Inflammatory macrophage treated with lipopolysaccharide for 1 hour (primary cell): ENCODE data around the gene ZFP62.
A peak's percentile ranks its signal among the peaks of the same experiment; 100 is the strongest.
"Not testable (repeated sequence)": the region's sequence is repeated elsewhere in the genome, so short reads cannot be mapped to it uniquely, and the experiment has no call there.

Source experiments
- DNase-seq, 2 donors: peaks; one replicate each; pipeline ENCODE4 v3.0.0-alpha.2; 2020 to 2022

Gene ZFP62

GRCh38 chr5:180828756-180829531 lies 32.1 kb downstream of the ZFP62 start:
- peak; percentile 56 to 79 for DNase-seq

- DNase-seq = not testable (repeated sequence)
Observed at GRCh38 chr5:180827374-180827773, 33.7 kb downstream of the ZFP62 start.

GRCh38 chr5:180825768-180826525 lies 35.1 kb downstream of the ZFP62 start:
- peak; percentile 40 to 60 for DNase-seq

DNA sequence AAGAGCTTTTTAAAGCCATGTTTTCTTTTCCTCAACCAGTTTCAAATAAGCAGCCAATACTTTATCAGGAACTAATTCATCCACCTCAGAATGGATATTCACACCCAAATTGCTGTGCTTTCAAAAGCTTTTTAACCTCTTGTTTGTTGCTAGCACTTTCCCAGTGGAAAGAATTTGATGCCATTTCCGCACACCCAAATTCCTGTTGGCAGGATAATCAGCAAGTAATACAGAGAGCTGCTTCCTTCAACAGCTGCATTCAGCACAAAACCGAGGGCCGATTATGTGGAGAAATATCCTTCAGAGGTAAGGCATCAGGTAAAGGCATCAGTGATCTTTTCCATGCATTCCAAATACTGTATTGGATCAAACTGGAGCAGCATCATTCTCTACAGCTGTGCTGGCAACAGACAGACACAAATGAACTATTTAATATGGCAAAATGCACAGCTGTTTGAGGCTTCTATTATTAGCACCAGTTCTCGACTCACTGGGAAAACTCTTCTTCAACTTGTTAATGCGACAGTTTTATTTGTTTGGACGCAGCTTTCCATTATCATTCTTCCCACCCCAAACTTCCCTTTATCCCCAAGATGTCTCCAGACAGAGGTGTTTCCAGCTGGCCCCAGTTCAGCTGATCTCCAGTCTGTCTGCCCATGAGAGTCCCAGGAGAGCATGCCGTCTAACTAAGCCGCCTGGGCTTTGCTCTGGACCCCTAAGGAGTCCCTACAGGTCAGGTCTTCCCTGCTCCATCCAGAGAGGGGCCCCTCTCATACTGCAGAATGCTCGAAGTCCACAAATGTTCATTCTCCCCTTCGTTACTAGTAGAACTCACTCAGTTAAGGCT lies 36.2 kb downstream of the ZFP62 start:
- DNase-seq = no peak

GRCh38 chr5:180823940-180824629 lies 37.0 kb downstream of the ZFP62 start:
- no peak for DNase-seq

DNA sequence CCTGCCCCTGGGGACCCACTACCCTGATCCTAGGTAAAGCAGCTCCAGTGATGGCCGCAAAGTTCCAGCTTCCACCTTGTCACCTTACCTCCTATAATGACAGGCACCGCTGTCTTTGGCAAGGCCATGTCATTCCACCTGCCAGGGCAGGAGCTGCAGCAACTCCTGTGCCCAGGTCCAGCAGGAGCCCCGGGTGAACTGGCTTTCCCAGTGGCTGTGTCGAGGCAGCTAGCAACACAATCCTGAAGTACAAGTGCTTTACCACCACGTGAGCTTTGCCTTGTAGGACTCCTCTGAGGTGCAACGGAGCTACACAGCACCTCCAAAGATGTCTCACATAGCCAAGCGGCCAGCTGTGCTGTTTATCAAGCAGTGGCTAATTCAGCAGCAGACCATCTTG lies 37.7 kb downstream of the ZFP62 start:
- DNase-seq = no peak

- DNase-seq = no peak
Observed at GRCh38 chr5:180821538-180821937, 39.5 kb downstream of the ZFP62 start.

DNA sequence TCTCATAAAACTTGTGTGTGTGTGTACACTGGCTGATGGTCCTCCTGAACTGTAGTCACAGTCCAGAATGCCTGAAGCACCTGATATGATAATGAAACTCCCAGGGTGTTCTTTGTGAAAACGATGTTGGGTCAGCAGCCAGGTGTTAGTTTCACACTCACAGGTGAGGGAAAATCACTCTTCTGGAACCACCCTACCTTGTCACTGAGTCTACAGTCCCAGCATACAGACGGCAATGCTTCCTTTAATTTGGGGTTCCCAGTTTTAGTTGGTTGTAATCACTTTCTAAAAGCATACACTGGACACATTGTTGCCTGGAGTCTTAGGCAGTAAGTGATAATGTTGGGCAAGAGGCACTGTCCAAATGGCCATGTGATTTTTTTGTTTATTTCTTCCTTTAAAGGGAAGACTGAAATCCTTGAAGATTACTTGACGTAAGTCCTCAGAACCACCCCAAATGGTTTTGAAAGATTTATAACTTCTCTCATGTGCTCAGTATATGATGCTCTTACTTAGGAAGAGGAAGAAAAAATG lies 40.2 kb downstream of the ZFP62 start:
- peak; percentile 93 to 98 for DNase-seq

GRCh38 chr5:180818677-180819341 lies 42.3 kb downstream of the ZFP62 start:
- no peak for DNase-seq

DNA sequence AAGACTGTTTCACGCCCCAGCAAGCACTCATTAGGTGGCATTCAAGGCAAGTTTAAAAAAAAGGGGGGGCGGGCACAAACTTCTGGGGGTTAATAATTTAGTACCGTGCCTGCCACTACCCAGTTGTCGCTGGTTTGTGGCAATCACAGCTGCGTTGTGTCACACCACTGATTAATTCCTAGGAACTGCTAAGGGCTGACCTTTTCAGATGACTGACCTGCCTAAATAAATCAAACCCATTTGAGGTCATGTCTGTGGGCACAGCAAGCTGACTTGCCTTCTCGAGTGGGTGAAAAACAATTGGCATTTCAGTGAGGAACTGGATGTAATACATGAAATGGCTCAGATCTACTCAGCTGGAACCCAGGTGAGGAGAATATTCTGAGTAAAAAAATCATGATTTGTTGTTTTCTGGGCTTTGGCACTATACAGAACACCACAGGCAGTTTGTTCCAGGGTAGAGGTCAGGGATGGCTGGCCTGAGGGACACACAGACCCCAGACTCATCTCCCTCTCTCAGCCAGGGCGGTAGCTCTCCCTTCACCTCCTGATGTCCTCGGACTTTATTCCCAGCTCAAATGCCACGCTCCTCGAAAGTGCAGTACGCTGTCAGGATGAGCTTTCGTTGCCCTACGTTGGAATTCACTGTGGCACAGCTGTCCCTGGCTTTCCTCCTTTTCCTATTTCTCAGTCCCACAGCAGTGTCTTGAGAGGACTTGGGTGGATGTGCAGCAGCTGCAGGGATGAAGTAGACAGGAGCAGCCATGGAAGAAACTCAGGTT lies 43.0 kb downstream of the ZFP62 start:
- DNase-seq = peak; percentile 55 to 73

DNA sequence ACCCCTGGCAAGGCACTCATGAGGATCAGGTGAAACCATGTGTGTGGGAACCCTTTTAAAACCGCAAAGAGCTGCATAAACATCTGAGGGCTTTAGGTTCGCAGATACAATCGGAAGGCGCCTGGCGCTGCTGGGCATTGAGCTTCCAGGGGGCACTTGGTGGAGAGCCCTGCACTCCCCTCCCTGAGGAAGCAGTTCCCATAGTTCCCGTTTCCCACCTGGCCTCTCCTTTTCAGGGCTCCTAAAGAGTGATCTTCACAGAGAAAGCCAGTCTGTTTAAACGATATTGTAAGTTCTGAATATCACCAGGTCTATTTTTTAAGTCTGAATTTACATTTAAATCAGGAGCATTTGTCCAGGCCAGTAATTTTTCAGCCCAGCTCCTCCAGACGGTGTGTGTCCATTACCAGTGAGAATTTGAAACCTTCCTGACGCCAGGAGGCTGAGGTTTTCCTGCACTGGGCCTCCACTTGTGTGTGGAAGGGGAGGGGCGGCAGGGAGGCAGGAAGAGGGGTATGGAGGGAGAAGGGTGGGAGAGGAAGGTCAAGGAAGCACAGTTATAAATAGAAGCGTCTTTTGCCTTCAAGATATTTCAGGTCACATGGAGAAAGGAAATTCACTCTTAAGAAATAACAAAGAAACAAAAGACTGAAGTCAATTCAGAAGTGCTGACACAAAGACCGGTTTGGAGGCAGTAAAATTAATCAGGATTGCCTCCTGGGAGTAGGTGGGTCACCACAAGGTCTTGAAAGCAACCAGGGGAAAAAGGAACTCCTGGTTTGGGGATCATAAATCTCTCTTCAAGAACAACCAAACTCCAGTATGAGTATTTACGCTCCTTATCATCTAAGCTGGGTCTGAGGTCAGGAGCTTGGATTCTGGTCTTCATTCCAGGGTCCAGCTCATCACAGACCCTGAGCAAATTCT lies 44.2 kb downstream of the ZFP62 start:
- DNase-seq = peak; percentile 32 to 60

DNA sequence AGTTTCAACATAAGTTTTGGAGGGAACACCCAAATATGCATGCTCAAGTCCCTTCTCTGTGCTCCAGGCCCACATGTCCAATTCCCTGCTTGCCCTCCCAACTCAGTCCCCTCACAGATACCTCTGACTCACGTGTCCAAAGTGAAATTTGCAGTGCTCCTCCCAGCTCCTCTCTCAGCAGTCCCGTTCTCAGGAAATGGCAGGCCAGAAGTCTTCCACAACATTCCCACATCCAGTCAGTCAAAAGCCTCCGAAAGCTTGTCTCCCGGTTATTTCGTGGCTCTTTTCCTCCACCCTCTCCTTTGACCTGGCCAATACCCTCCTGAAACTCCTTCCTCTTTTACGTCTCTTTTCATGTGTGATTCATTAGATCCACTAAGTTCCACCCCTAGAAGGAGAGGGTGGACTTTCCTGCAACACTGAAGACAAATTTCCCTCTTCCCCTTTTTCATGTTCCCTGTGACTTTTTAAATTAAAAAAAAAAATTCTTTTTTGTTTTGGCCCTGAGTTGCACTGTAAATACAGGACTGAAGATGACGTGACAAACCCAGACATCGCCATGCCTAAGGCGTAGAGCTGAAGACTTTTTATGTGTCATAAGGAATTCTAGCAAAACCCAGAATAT lies 45.7 kb downstream of the ZFP62 start:
- peak; percentile 84 to 96 for DNase-seq

- DNase-seq = no peak
Observed at GRCh38 chr5:180813420-180813819, 47.7 kb downstream of the ZFP62 start.

DNA sequence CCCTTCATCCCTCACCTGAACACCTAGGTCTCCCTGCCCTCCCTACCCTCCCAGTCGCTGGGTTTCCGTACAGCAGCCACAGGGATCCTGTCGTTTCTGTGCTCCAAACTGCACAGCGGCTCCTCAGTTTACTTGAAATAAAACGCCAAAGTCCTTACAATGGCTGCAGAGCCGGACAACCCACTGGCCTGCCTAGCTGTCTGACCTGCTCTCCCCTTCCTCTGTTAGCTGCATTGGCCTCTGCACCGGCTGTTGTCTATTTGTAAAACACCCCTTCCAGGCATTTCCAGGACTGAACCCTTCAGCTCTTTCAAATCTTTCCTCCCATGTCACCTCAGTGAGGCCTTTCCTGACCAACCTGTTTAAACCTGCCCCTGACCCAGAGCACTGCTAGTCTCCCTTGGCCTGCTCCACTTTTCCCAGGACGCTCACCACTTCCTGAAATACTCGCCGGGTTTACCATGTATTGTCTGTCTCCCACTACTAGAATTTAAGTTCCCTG lies 49.4 kb downstream of the ZFP62 start:
- DNase-seq = no peak

- no peak for DNase-seq
Observed at GRCh38 chr5:180810959-180811622, 50.0 kb downstream of the ZFP62 start.

GRCh38 chr5:180810210-180810958 lies 50.7 kb downstream of the ZFP62 start:
- DNase-seq = peak; percentile 93 to 97

GRCh38 chr5:180809403-180810209 lies 51.5 kb downstream of the ZFP62 start:
- peak; percentile 76 to 82 for DNase-seq
